Testis (tissue), 3 donors: Measurements from ENCODE around the gene NPPB. TPM values are rescaled to one million over a fixed set of nuclear protein-coding genes. Genes with fewer than 3 reads are reported as not detected.

ENCODE experiments used
- DNase-seq: peaks from one replicate; pipeline ENCODE4 v3.0.0-alpha.2; 2019
- H3K27ac ChIP-seq, 2 donors: fragments of 200-600 bp; sonication (generic); one replicate each; pipeline ENCODE4 v1.5.1; 2019
- H3K27me3 ChIP-seq: fragments of 200-600 bp; sonication (generic); one replicate; pipeline ENCODE4 v1.5.1; 2019
- H3K36me3 ChIP-seq: fragments of 200-600 bp; sonication (generic); one replicate; pipeline ENCODE4 v1.5.1; 2017; ENCODE audit warnings: low read depth; ENCODE audit errors: missing control alignments
- H3K4me1 ChIP-seq: fragments of 200-600 bp; sonication (generic); one replicate; pipeline ENCODE4 v1.5.1; 2019
- H3K4me3 ChIP-seq, 2 donors: fragments of 200-600 bp; sonication (generic); one replicate each; pipeline ENCODE4 v1.5.1; 2017 to 2019
- H3K9me3 ChIP-seq: fragments of 200-600 bp; sonication (generic); one replicate; pipeline ENCODE4 v1.5.1; 2017
- CTCF ChIP-seq, 3 experiments: fragments of 450-650 bp in 2 of 3; fragments of 200-600 bp in 1 of 3; sonication (generic) in 1 of 3; IDR thresholded peaks; one replicate each; pipeline ENCODE4 v1.5.1; 2016 to 2019; ENCODE audit warnings: antibody characterized with exemption in 3 of 3, mild to moderate bottlenecking in 2 of 3, moderate library complexity in 1 of 3
- POLR2A ChIP-seq: fragments of 450-650 bp; IDR thresholded peaks from one replicate; pipeline ENCODE4 v1.6.1; 2017; ENCODE audit warnings: antibody characterized with exemption, mild to moderate bottlenecking, moderate library complexity
- WGBS, 2 donors: methylation state at CpG; one replicate each; pipeline ENCODE4 v1.1.5; 2018; 5-methylcytosine and 5-hydroxymethylcytosine counted together
- intact Hi-C: fragments of 100-400 bp; cut with DNase I; formaldehyde crosslinking; loops from one replicate; pipeline ENCODE4 v1.15.1; 2023; ENCODE audit warnings: low total_unique reads
- polyA plus RNA-seq: library from polyadenylated mRNA; stranded (reverse); fragments of 350-450 nt; fragmentation: Illumina TruSeq; extraction: RNeasy Lipid Tissue Mini Kit (QIAGEN cat#74804); gene quantifications from one replicate; pipeline ENCODE4 v1.2.3, GENCODE V29; 2014; ENCODE audit warnings: low read depth, low replicate concordance; ENCODE audit not compliant: insufficient read depth
- total RNA-seq, 2 donors: library from RNA; depleted of rRNA; stranded (reverse); fragments of >200 nt; gene quantifications; one replicate each; pipeline ENCODE4 v1.2.3, GENCODE V29; 2016

Gene NPPB
- total and polyA plus RNA-seq, 3 donors from 2014 or later: 0.50 TPM; not detected in 2

GRCh38 chr1:11882814-11883538 lies 24.2 kb upstream of the NPPB start:
- H3K9me3 ChIP-seq: no peaks in the 10 kb centered on the region
- no peaks in the 10 kb centered on the region for H3K27me3 ChIP-seq
- H3K27ac ChIP-seq: no peak overlapping the region
- no peak overlapping the region for H3K4me3 ChIP-seq
- no peaks in the 10 kb centered on the region for H3K36me3 ChIP-seq
- WGBS, 2 donors: 51 to 55% methylated on average over 12 to 13 of the region's 13 CpGs
- intact Hi-C loops: no loop called here
- H3K4me1 ChIP-seq: peaks cover 4% of the 10 kb centered on the region
- peak; percentile 27 for DNase-seq
- TF ChIP-seq POLR2A: no peak
- no peak for TF ChIP-seq CTCF (IDR thresholded peaks at IDR 0.05)

GRCh38 chr1:11881749-11882441 lies 23.1 kb upstream of the NPPB start:
- 86 to 92% methylated on average over 18 of the region's 18 CpGs for WGBS, 2 donors
- Histone ChIP-seq H3K9me3 (no peaks in the 10 kb centered on the region), H3K4me3 (no peak overlapping the region), H3K36me3 (no peaks in the 10 kb centered on the region), H3K27me3 (no peaks in the 10 kb centered on the region), H3K27ac (no peak overlapping the region), H3K4me1 (peaks cover 4% of the 10 kb centered on the region)
- intact Hi-C loops: no loop called here
- no peak for DNase-seq
- TF ChIP-seq POLR2A (no peak), CTCF (IDR thresholded peaks at IDR 0.05) (no peak)

- 69 to 71% methylated on average over 8 to 10 of the region's 10 CpGs for WGBS, 2 donors
- DNase-seq: no peak
- Histone ChIP-seq H3K4me1 (peaks cover 4% of the 10 kb centered on the region), H3K9me3 (no peaks in the 10 kb centered on the region), H3K36me3 (no peaks in the 10 kb centered on the region), H3K27ac (no peak overlapping the region), H3K4me3 (no peak overlapping the region), H3K27me3 (no peaks in the 10 kb centered on the region)
- TF ChIP-seq POLR2A (no peak), CTCF (IDR thresholded peaks at IDR 0.05) (no peak)
- intact Hi-C loops: no loop called here
These were observed 22.4 kb upstream of the NPPB start for GRCh38 chr1:11880911-11881748.

GRCh38 chr1:11880181-11880575 lies 21.4 kb upstream of the NPPB start:
- no peak for DNase-seq
- no peaks in the 10 kb centered on the region for H3K36me3 ChIP-seq
- H3K27ac ChIP-seq: no peak overlapping the region
- no peak for TF ChIP-seq POLR2A
- no peak for TF ChIP-seq CTCF (IDR thresholded peaks at IDR 0.05)
- H3K4me3 ChIP-seq: no peak overlapping the region
- intact Hi-C loops: no loop called here
- no peaks in the 10 kb centered on the region for H3K27me3 ChIP-seq
- no peaks in the 10 kb centered on the region for H3K9me3 ChIP-seq
- peaks cover 4% of the 10 kb centered on the region for H3K4me1 ChIP-seq
- 80% methylated on average over 12 of the region's 12 CpGs; no CpG with 5 or more reads in 1 of the 2 donors for WGBS, 2 donors
